ENCODE measurements around the gene KCNMA1. TPM values are rescaled to one million over a fixed set of nuclear protein-coding genes. Genes with fewer than 3 reads are reported as not detected.

The KCNMA1 gene
- total and polyA plus RNA-seq, 8 donors = 0.92 to 155 (median 54.3) TPM

DNA sequence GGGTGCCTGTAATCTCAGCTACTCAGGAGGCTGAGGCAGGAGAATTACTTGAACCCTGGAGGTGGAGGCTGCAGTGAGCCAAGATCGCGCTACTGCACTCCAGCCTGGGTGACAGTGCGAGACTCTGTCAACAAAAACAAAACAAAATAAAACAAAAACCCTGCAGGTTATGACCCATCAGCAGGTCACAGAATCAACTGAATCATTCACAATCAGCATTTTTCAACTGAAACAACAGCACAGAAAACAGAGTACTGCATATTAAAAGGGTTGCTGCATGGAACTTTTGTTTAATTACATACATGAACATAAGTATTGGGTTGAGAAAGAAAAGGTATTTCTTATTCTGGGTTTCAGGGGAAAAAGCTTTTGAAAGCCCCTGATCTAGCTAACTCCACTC is 77.6 kb downstream of the KCNMA1 start:
- Histone ChIP-seq H3K36me3 (no peaks in the 10 kb centered on the region), H3K27me3 (no peaks in the 10 kb centered on the region), H3K9me3 (no peaks in the 10 kb centered on the region), H3K4me1 (peaks cover 10 to 56% (median 32%) of the 10 kb centered on the region in 4 donors), H3K4me3 (no peak overlapping the region), H3K27ac (no peak overlapping the region)
- no peak for DNase-seq
- TF ChIP-seq, protein P1, sequence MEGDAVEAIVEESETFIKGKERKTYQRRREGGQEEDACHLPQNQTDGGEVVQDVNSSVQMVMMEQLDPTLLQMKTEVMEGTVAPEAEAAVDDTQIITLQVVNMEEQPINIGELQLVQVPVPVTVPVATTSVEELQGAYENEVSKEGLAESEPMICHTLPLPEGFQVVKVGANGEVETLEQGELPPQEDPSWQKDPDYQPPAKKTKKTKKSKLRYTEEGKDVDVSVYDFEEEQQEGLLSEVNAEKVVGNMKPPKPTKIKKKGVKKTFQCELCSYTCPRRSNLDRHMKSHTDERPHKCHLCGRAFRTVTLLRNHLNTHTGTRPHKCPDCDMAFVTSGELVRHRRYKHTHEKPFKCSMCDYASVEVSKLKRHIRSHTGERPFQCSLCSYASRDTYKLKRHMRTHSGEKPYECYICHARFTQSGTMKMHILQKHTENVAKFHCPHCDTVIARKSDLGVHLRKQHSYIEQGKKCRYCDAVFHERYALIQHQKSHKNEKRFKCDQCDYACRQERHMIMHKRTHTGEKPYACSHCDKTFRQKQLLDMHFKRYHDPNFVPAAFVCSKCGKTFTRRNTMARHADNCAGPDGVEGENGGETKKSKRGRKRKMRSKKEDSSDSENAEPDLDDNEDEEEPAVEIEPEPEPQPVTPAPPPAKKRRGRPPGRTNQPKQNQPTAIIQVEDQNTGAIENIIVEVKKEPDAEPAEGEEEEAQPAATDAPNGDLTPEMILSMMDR (IDR thresholded peaks at IDR 0.05) = no peak
- no peak for TF ChIP-seq POLR2AphosphoS5 (IDR thresholded peaks at IDR 0.05)
- TF ChIP-seq POLR2A (IDR thresholded peaks at IDR 0.05) = no peak
- TF ChIP-seq EP300 (IDR thresholded peaks at IDR 0.05) = no peak
- intact Hi-C loops (cut with DNase I; ENCODE audit: low total_unique reads) = no loop called here
- 65 to 97% (median 85%) methylated on average over 3 of the region's 3 CpGs for WGBS, 5 donors

DNA sequence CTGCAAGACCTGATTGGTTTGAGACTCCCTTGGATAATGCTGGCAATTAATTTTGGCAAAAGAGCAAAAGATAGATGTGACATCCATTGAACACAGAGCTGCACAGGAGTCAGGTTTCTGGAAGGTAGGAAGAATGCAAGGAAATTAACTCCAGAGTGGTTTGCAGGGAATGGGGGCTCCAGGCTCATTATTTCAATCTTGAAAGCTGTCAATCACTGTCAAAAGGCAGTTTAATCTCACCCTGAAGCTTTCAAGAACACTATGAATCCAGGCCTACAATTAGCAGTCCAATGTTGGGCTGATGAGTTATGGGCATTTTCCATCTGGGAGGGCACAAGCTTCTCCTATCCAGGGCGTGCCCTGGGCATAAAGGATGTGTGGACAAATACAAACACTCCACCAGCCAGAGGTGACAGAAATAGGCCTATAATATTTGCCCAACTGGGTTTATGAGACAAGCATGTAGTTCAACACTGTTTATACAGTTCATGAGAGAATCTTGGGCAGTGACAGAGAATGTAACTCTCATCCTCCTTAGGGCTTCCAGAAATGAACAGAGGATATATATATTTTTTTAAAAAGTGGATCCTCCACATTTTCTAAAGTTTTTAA is 80.5 kb downstream of the KCNMA1 start:
- no peak for DNase-seq
- intact Hi-C loops (cut with DNase I; ENCODE audit: low total_unique reads) = no loop called here
- TF ChIP-seq POLR2AphosphoS5 (IDR thresholded peaks at IDR 0.05) = no peak
- TF ChIP-seq POLR2A (IDR thresholded peaks at IDR 0.05) = no peak
- TF ChIP-seq EP300 (IDR thresholded peaks at IDR 0.05) = no peak
- TF ChIP-seq, protein P1 (IDR thresholded peaks at IDR 0.05) = no peak
- 50 to 85% (median 70%) methylated on average over 1 of the region's 1 CpG for WGBS, 5 donors
- Histone ChIP-seq H3K27ac (peak overlapping the region in 3 of 5 donors; percentile 69 to 84 (median 79)), H3K27me3 (no peaks in the 10 kb centered on the region), H3K4me1 (peaks cover 0 to 52% (median 27%) of the 10 kb centered on the region in 4 donors), H3K9me3 (no peaks in the 10 kb centered on the region), H3K36me3 (no peaks in the 10 kb centered on the region), H3K4me3 (no peak overlapping the region)

- Histone ChIP-seq H3K9me3 (no peaks in the 10 kb centered on the region), H3K4me1 (peaks cover 0 to 40% (median 21%) of the 10 kb centered on the region in 4 donors), H3K27ac (peak overlapping the region in 4 of 5 donors; percentile 69 to 84 (median 75)), H3K36me3 (no peaks in the 10 kb centered on the region), H3K27me3 (no peaks in the 10 kb centered on the region), H3K4me3 (no peak overlapping the region)
- 67 to 87% (median 78%) methylated on average over 4 of the region's 4 CpGs for WGBS, 5 donors
- no peak for DNase-seq
- TF ChIP-seq, protein P1 (IDR thresholded peaks at IDR 0.05) = no peak
- TF ChIP-seq EP300 (IDR thresholded peaks at IDR 0.05) = no peak
- no peak for TF ChIP-seq POLR2A (IDR thresholded peaks at IDR 0.05)
- peak; percentile 22 to 81 (median 55) for TF ChIP-seq POLR2AphosphoS5 (IDR thresholded peaks at IDR 0.05)
- intact Hi-C loops (cut with DNase I; ENCODE audit: low total_unique reads) = no loop called here
Observed at GRCh38 chr10:77555591-77556212, 81.9 kb downstream of the KCNMA1 start.

DNA sequence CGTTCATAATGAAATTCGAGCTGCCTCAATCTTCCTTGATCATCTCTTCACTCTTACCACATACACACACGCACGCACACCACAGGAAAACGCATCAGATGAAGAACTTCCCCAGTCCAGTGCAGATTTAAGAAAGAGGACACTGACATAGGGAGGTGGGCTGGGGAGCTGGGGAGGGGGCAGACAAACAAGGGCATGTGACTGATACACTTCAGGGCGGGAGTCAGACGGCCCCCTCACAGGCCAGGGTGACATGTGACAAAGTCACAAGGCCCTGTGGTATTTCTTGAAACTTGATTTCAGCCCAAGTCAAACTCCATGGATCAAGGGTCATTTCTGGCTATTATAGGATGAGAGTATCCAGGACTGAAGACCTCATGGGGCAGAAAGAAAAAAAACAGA is 82.6 kb downstream of the KCNMA1 start:
- Histone ChIP-seq H3K36me3 (no peaks in the 10 kb centered on the region), H3K4me3 (no peak overlapping the region), H3K9me3 (no peaks in the 10 kb centered on the region), H3K27me3 (no peaks in the 10 kb centered on the region), H3K4me1 (peaks cover 0 to 44% (median 21%) of the 10 kb centered on the region in 4 donors), H3K27ac (peak overlapping the region in 4 of 5 donors; percentile 69 to 84 (median 75))
- 53 to 66% (median 60%) methylated on average over 7 of the region's 7 CpGs for WGBS, 5 donors
- TF ChIP-seq EP300 (IDR thresholded peaks at IDR 0.05) (no peak), POLR2A (IDR thresholded peaks at IDR 0.05) (no peak), POLR2AphosphoS5 (IDR thresholded peaks at IDR 0.05) (no peak)
- TF ChIP-seq, protein P1 (IDR thresholded peaks at IDR 0.05) = no peak
- intact Hi-C loops (cut with DNase I; ENCODE audit: low total_unique reads) = no loop called here
- DNase-seq = no peak
